Measurements from ENCODE around the gene ANAPC13. TPM values are rescaled to one million over a fixed set of nuclear protein-coding genes. Genes with fewer than 3 reads are reported as not detected.

Gene ANAPC13
- total RNA-seq, 1 experiment from 2014 or later = 61.5 TPM

DNA sequence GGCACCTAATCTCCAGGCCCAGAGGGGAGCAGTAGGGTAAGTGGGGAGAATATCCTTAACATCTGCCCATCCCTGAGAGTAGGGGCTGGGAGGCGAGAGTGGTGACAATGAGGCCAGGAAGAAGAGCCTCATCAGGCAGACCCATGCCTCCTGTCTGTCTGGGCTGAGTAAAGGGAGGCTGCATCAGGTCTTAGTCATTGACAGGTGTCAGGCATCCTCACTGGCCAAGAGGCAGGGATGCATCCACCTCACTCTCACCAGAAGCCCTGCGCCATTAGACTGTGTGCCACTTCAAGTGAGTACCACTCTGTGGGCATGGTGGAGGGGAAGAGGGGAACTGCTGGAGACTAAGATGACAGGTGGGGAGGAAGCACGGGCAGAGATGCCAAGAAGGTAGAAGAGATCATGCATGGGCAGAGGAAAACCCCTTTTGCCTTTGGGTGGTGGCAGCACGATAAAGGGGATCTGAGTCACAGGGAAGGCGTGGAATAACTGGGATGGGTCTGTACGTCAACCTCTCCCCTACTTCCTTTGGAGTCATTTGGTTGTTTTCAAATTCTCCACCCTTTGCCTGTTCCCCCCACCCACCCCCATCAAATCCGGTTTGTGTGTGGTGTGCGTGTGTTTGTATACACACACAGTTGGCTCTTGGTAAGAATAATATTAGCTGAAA is 14.1 kb downstream of the ANAPC13 start:
- no peaks in the 10 kb centered on the region for H3K27me3 Mint-ChIP-seq (ENCODE audit: insufficient read depth, unreplicated experiment)
- peak; percentile 60 for DNase-seq (ENCODE audit: unreplicated experiment)
- peak overlapping the region; percentile 6 for H3K27ac Mint-ChIP-seq (ENCODE audit: low read depth, unreplicated experiment)
- TF ChIP-seq, protein P1, sequence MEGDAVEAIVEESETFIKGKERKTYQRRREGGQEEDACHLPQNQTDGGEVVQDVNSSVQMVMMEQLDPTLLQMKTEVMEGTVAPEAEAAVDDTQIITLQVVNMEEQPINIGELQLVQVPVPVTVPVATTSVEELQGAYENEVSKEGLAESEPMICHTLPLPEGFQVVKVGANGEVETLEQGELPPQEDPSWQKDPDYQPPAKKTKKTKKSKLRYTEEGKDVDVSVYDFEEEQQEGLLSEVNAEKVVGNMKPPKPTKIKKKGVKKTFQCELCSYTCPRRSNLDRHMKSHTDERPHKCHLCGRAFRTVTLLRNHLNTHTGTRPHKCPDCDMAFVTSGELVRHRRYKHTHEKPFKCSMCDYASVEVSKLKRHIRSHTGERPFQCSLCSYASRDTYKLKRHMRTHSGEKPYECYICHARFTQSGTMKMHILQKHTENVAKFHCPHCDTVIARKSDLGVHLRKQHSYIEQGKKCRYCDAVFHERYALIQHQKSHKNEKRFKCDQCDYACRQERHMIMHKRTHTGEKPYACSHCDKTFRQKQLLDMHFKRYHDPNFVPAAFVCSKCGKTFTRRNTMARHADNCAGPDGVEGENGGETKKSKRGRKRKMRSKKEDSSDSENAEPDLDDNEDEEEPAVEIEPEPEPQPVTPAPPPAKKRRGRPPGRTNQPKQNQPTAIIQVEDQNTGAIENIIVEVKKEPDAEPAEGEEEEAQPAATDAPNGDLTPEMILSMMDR (IDR thresholded peaks at IDR 0.05; ENCODE audit: unreplicated experiment) = no peak
- peaks cover 6% of the 10 kb centered on the region for H3K36me3 Mint-ChIP-seq (ENCODE audit: insufficient read depth, unreplicated experiment)
- ChIA-PET CTCF (interaction anchor here (0.9 to 16.7 kb wide), 7 partner anchors 12 to 274 kb away, joined by 3 to 449 read pairs (median 31); partner anchors contain the start of genes AMOTL2, ANAPC13 and CEP63), POLR2A (interaction anchor here (6.2 to 6.9 kb wide), 2 partner anchors 97 to 107 kb away, joined by 55 to 64 read pairs; partner anchors contain the start of gene AMOTL2)
- H3K4me1 Mint-ChIP-seq (ENCODE audit: insufficient read depth, unreplicated experiment) = peaks cover 26% of the 10 kb centered on the region
- no TSS peak for BruUV-seq (replicated peaks)
- intact Hi-C loops (cut with micrococcal nuclease) = loop anchor here (10.0 kb wide), 1 partner anchor 657 kb away; no protein-coding TSS in a partner anchor
- H3K9me3 Mint-ChIP-seq (ENCODE audit: unreplicated experiment) = no peaks in the 10 kb centered on the region
- no peak overlapping the region for H3K4me3 Mint-ChIP-seq (ENCODE audit: unreplicated experiment)

DNA sequence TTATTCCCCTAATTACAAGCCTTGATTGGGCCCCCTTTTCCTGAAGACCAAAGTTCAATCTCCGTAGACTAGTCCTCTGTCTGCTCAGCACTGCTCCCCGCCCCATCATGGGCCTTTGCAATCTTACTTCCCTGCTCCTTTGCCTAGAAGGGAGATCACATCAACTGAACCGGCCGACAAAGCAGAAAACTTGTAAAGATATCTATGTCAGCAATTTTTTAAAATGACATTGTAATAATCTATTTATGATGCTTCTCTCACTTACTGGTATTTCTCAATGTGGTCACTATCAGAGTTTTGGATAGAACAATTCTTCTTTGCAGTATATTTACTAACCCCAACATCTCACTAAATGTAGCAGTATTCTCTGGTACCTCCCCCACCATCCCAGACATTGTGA is 17.3 kb downstream of the ANAPC13 start:
- Mint-ChIP-seq H3K4me3 (ENCODE audit: unreplicated experiment) (no peak overlapping the region), H3K27me3 (ENCODE audit: insufficient read depth, unreplicated experiment) (no peaks in the 10 kb centered on the region), H3K27ac (ENCODE audit: low read depth, unreplicated experiment) (no peak overlapping the region), H3K4me1 (ENCODE audit: insufficient read depth, unreplicated experiment) (peaks cover 7% of the 10 kb centered on the region), H3K36me3 (ENCODE audit: insufficient read depth, unreplicated experiment) (peaks cover 6% of the 10 kb centered on the region), H3K9me3 (ENCODE audit: unreplicated experiment) (no peaks in the 10 kb centered on the region)
- TF ChIP-seq, protein P1 (IDR thresholded peaks at IDR 0.05; ENCODE audit: unreplicated experiment) = no peak
- POLR2A ChIA-PET = interaction anchor here (1.0 kb wide), 1 partner anchor 13 kb away, joined by 3 read pairs; no protein-coding TSS in a partner anchor
- intact Hi-C loops (cut with micrococcal nuclease) = no loop called here
- no TSS peak for BruUV-seq (replicated peaks)
- no peak for DNase-seq (ENCODE audit: unreplicated experiment)
- CTCF ChIA-PET = interaction anchor here (2.0 kb wide), 1 partner anchor 161 kb away, joined by 9 read pairs; no protein-coding TSS in a partner anchor

GRCh38 chr3:134466331-134466730 is 19.5 kb downstream of the ANAPC13 start:
- DNase-seq (ENCODE audit: unreplicated experiment) = no peak
- no peak overlapping the region for H3K4me3 Mint-ChIP-seq (ENCODE audit: unreplicated experiment)
- H3K27me3 Mint-ChIP-seq (ENCODE audit: insufficient read depth, unreplicated experiment) = no peaks in the 10 kb centered on the region
- ChIA-PET CTCF (interaction anchor here (0.6 to 1.7 kb wide), 4 partner anchors 20 to 1077 kb away, joined by 3 to 6 read pairs (median 4); no protein-coding TSS in a partner anchor), POLR2A (no interaction called here)
- H3K27ac Mint-ChIP-seq (ENCODE audit: low read depth, unreplicated experiment) = no peak overlapping the region
- BruUV-seq (replicated peaks) = no TSS peak
- H3K4me1 Mint-ChIP-seq (ENCODE audit: insufficient read depth, unreplicated experiment) = peaks cover 10% of the 10 kb centered on the region
- intact Hi-C loops (cut with micrococcal nuclease) = no loop called here
- TF ChIP-seq, protein P1 (IDR thresholded peaks at IDR 0.05; ENCODE audit: unreplicated experiment) = no peak
- H3K36me3 Mint-ChIP-seq (ENCODE audit: insufficient read depth, unreplicated experiment) = peaks cover 6% of the 10 kb centered on the region
- no peaks in the 10 kb centered on the region for H3K9me3 Mint-ChIP-seq (ENCODE audit: unreplicated experiment)

DNA sequence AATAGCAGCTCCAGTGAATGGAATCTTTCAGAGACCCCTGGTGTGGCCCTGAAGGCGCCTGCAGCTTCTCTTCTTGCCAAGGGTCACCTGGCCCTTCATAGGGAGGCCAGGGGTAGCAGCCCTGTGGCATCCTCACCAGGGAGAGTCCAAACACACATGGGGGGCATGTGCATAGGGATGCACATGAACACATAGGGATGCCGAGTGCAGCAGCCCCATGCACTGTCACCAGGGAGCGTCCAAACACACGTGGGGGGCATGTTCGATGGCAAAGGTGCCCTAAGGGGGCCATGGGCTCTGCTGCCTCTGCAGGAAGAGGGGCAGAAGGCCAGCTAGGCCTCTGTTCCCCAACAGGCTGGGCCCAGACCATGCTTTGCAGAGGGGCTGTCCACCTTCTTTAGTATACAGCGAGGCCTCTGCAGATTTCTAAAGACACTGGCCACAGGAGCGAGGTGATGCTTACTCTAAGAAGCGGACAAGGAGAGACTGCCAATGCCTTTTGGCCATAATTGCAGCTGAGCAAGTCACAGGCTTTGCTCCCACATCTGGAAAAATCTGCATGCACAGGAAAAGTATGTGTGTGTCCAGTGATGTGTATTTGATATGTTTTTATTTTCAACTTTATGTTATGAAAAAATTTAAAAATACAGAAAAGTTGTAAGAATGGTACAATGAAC is 21.0 kb downstream of the ANAPC13 start:
- DNase-seq (ENCODE audit: unreplicated experiment) = no peak
- POLR2A ChIA-PET = interaction anchor here (0.6 to 1.2 kb wide), 2 partner anchors 19 to 232 kb away, joined by 3 read pairs; no protein-coding TSS in a partner anchor
- Mint-ChIP-seq H3K27ac (ENCODE audit: low read depth, unreplicated experiment) (no peak overlapping the region), H3K27me3 (ENCODE audit: insufficient read depth, unreplicated experiment) (no peaks in the 10 kb centered on the region), H3K9me3 (ENCODE audit: unreplicated experiment) (no peaks in the 10 kb centered on the region), H3K36me3 (ENCODE audit: insufficient read depth, unreplicated experiment) (peaks cover 6% of the 10 kb centered on the region), H3K4me1 (ENCODE audit: insufficient read depth, unreplicated experiment) (peaks cover 16% of the 10 kb centered on the region), H3K4me3 (ENCODE audit: unreplicated experiment) (no peak overlapping the region)
- intact Hi-C loops (cut with micrococcal nuclease) = no loop called here
- CTCF ChIA-PET = interaction anchor here (0.6 to 1.4 kb wide), 4 partner anchors 9 to 156 kb away, joined by 3 to 4 read pairs (median 3); no protein-coding TSS in a partner anchor
- BruUV-seq (replicated peaks) = no TSS peak
- TF ChIP-seq, protein P1 (IDR thresholded peaks at IDR 0.05; ENCODE audit: unreplicated experiment) = no peak
